Astrocyte (in vitro differentiated cells and primary cell): ENCODE results near the gene TOR1AIP1.

Experiments
- CTCF ChIP-seq: IDR thresholded peaks from 2 replicates; pipeline ENCODE4 v1.5.1; 2011; ENCODE audit warnings: low read depth, mild to moderate bottlenecking, inconsistent platforms, low read length, moderate library complexity; ENCODE audit not compliant: insufficient read depth
- EZH2 ChIP-seq: IDR thresholded peaks from 2 replicates; pipeline ENCODE4 v1.6.1; 2012; ENCODE audit warnings: mild to moderate bottlenecking, low read length, inconsistent platforms; ENCODE audit not compliant: insufficient read depth

- TF ChIP-seq CTCF (no peak), EZH2 (no peak)
Measured at GRCh38 chr1:179860652-179861051, 21.4 kb upstream of the TOR1AIP1 start.
